ENCODE data around the gene TEDC1.
A peak's percentile ranks its signal among the peaks of the same experiment; 100 is the strongest.

Gene TEDC1

DNA sequence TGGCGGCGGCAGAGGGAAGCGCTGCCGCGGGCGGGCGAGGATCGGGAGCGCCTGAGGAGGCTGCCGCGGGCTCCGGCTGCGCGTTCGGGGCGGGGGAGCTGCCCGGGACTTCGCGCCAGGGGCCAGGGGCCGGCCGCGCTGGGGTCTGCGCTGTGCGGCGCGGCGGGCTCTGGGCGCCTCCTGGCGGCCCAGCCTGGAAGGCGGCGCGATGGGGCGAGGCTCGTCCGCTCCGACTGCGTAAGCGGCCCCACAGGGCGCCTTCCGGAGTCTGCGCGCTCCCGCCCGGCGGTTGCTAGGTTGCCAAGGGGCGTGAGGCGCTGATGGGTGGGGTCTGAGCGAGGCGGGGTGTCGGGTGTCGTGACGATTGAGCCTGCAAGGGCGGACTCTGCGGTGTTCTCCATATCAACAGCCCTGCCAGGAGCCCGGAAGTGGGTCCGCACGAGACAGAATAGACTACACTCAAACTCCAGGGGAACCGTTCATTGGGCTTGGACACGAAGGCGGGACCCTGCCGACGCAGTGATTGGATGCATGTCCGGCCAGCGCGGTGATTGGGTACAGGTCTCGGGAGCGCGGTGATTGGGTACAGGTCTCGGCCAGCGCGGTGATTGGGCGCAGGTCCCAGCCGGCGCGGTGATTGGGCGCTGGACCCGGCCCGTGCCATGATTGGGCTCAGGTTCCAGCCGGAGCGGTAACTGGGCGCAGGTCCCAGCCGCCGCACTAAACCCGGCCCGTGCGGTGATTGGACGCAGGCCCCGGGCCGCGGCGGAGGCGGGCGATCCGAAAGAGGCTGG lies at the start of gene TEDC1:
Gene TEDC1, plus strand, starts transcription at position 675 of the 794 bp plus-strand sequence. CDS start 130 bp downstream, outside the sequence.
- TF ChIP-seq, protein P1, sequence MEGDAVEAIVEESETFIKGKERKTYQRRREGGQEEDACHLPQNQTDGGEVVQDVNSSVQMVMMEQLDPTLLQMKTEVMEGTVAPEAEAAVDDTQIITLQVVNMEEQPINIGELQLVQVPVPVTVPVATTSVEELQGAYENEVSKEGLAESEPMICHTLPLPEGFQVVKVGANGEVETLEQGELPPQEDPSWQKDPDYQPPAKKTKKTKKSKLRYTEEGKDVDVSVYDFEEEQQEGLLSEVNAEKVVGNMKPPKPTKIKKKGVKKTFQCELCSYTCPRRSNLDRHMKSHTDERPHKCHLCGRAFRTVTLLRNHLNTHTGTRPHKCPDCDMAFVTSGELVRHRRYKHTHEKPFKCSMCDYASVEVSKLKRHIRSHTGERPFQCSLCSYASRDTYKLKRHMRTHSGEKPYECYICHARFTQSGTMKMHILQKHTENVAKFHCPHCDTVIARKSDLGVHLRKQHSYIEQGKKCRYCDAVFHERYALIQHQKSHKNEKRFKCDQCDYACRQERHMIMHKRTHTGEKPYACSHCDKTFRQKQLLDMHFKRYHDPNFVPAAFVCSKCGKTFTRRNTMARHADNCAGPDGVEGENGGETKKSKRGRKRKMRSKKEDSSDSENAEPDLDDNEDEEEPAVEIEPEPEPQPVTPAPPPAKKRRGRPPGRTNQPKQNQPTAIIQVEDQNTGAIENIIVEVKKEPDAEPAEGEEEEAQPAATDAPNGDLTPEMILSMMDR (IDR thresholded peaks at IDR 0.05) = peak; percentile 89

DNA sequence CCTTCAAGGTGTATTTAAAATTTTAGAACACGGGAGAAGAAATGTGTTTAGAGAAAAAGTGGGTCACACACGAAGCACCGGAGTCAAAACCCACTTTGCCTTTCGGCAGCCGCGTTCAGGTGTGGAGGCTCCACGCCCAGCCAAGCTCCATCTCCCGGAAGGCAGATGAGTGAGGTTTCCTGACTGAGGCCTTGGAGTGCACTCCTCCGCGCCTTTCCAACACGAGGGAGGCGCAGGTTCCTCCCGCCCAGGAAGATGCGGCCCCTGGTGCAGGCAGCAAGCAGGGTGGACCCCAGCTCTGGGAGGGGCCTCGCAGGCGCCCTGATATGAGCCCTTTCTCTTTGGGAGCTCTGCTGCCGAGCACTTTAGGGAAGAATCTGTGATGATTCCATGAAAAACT lies 48.9 kb upstream of the TEDC1 start:
- TF ChIP-seq, protein P1 (IDR thresholded peaks at IDR 0.05) = no peak

DNA sequence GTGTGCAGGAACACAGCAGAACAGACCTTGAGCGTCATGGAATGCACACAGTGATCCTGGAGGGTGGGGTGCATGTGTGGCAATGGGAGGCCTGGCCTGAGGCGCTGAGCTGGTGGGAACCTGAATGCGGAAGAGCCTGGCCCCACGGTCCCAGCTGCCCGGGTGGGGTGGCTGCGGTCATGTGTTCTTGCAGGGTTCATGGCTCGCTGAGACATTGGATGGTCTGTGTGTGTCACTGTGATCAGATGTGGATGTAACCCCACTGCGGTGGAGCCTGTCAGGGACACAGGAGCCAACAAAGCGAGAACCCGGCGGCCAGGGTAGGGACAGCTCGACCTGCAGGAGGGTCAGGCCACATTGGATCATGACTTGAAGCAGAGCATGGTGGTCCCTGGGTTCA lies 48.2 kb upstream of the TEDC1 start:
- TF ChIP-seq, protein P1 (IDR thresholded peaks at IDR 0.05) = no peak

- TF ChIP-seq, protein P1 (IDR thresholded peaks at IDR 0.05) = no peak
These were observed 46.2 kb upstream of the TEDC1 start for GRCh38 chr14:105444859-105445258.

DNA sequence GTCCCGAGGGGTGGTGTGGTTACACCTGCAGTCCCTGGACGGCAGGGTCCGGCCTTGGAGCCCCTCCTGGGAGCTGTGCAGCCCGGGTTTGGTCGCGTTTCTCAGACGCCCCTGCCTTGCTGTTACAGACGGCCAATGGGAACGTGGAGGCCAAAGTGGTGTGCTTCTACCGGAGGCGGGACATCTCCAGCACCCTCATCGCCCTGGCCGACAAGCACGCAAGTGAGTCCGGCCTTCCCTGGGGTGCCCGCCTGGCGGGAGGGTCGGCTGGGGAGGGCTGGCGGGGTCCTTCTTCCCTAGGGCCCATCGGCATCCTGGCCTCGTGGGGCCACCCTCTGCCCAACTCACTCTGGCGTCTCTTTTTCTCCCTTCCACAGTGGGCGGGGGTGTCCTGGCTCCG lies 45.8 kb upstream of the TEDC1 start:
- TF ChIP-seq, protein P1 (IDR thresholded peaks at IDR 0.05) = no peak

DNA sequence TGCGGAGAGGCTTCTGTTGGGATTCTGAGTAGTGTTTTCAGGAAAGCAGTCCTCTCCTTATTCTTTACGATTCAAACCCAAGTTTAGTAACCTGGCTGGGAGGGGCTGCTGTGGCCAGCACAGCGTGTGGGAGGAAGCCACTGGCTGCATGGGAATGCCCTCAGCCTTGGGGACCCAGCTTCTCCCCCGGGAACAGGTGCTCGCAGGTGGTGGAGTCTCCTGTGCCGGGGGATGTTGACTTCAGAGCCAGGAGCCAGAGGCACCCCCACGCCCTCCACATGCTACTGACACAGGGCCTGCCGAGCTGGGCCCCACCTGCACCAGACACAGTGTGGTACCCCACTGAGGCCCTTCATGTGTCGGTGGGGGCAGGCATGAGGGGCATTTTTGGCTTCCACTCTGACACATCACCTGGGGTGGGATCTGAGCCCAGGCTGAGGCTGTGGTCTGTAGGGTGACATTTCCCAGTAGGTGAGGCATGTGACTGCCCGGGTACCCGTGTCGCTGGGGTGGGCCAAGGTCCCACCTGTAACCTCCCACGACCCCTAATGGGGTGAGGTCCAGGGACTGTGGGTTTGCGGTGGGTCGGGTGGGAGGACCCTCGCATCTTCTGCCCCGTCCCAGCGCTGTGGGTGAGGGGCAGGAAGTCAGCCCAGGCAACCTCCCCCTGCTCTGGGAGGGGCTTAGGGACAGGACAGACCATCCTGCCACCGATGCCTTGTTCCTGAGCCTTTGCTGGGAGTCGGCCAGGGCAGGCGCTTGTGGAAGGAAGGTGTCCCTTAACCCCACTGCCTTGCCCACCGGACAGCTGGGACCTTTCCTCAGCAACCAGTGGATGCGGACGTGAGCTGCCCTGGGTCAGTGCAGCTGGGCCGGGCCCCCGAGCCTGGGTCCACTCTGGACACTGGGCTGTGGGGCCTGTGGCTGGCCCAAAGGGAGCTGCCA lies 44.9 kb upstream of the TEDC1 start:
- TF ChIP-seq, protein P1 (IDR thresholded peaks at IDR 0.05) = no peak

- TF ChIP-seq, protein P1 (IDR thresholded peaks at IDR 0.05) = no peak
These were observed 44.1 kb upstream of the TEDC1 start for GRCh38 chr14:105446971-105447370.

All from LNCAP (cell line).